Small intestine (tissue), 7 donors: ENCODE results near the gene CFAP100. TPM values are rescaled to one million over a fixed set of nuclear protein-coding genes. Genes with fewer than 3 reads are reported as not detected.

Experiments
- DNase-seq, 2 donors: peaks; one replicate each; pipeline versions ENCODE4 v3.0.0 to v3.0.0-alpha.2; 2013
- FAIRE-seq: peaks from 2 replicates; lab custom pipeline; 2012; peaks lifted over from hg19 to GRCh38; lab: Jason Lieb, UNC
- H3K27ac ChIP-seq, 3 donors: one replicate each; pipeline ENCODE4 v1.5.1; 2013; ENCODE audit warnings: low read length in 2 of 3, mild to moderate bottlenecking in 2 of 3, control low read depth in 1 of 3, inconsistent platforms in 1 of 3, low read depth in 1 of 3, moderate library complexity in 1 of 3
- H3K27me3 ChIP-seq, 3 donors: one replicate each; pipeline ENCODE4 v1.6.1; 2013; ENCODE audit warnings: low read length in 3 of 3, inconsistent platforms in 1 of 3; ENCODE audit not compliant: control insufficient read depth in 3 of 3, insufficient read depth in 3 of 3
- H3K36me3 ChIP-seq, 3 donors: one replicate each; pipeline ENCODE4 v1.6.1; 2013; ENCODE audit warnings: low read length in 3 of 3, inconsistent platforms in 1 of 3, low read depth in 1 of 3, mild to moderate bottlenecking in 1 of 3, moderate library complexity in 1 of 3; ENCODE audit not compliant: control insufficient read depth in 3 of 3, insufficient read depth in 2 of 3
- H3K4me1 ChIP-seq, 3 donors: one replicate each; pipeline ENCODE4 v1.6.1; 2013; ENCODE audit warnings: low read length in 2 of 3, inconsistent platforms in 1 of 3, low read depth in 1 of 3, mild to moderate bottlenecking in 1 of 3, moderate library complexity in 1 of 3; ENCODE audit not compliant: control insufficient read depth in 3 of 3, insufficient read depth in 2 of 3
- H3K4me3 ChIP-seq, 3 donors: one replicate each; pipeline ENCODE4 v1.5.1; 2013; ENCODE audit warnings: low read length in 3 of 3, control low read depth in 1 of 3, inconsistent platforms in 1 of 3, low read depth in 1 of 3, mild to moderate bottlenecking in 1 of 3, moderate library complexity in 1 of 3
- H3K9me3 ChIP-seq, 2 donors: one replicate each; pipeline ENCODE4 v1.6.1; 2013; ENCODE audit warnings: low read depth in 1 of 2, low read length in 1 of 2; ENCODE audit not compliant: control insufficient read depth in 2 of 2, insufficient read depth in 1 of 2
- WGBS, 3 donors: extraction: QIAGEN DNeasy Blood & Tissue Kit; methylation state at CpG; one replicate each; pipeline ENCODE4 v1.1.7; 2013; 5-methylcytosine and 5-hydroxymethylcytosine counted together
- polyA plus RNA-seq, 4 donors: library from polyadenylated mRNA; stranded (reverse) in 3 of 4; unstranded in 1 of 4; fragments of 200-250 nt in 3 of 4; fragments of 120-200 nt in 1 of 4; gene quantifications; one replicate each; pipeline versions ENCODE4 v1.2.1 to v1.2.3, GENCODE V29; 2013
- donor health status: healthy with polysubstance abuse.
- donor health status: control.
- donor health status: control.
- donor health status: Bipolar disorder and iron deficiency.
- donor health status: healthy.

The CFAP100 gene
- polyA plus RNA-seq, 4 donors, result 0.53 TPM; not detected in 3

GRCh38 chr3:126463521-126463920, 68.8 kb downstream of the CFAP100 start:
- Histone ChIP-seq H3K9me3 (no peaks in the 10 kb centered on the region), H3K36me3 (peaks cover 44 to 81% (median 51%) of the 10 kb centered on the region in 3 donors), H3K27me3 (no peaks in the 10 kb centered on the region), H3K27ac (no peak overlapping the region), H3K4me1 (peaks cover 0 to 5% (median 0%) of the 10 kb centered on the region in 3 donors), H3K4me3 (no peak overlapping the region)
- FAIRE-seq, result no peak
- DNase-seq, result no peak
- WGBS, 3 donors, result 94 to 99% (median 94%) methylated on average over 2 of the region's 2 CpGs

- DNase-seq (peak in 1 of 2 donors; percentile 17), FAIRE-seq (no peak)
- Histone ChIP-seq H3K27me3 (no peaks in the 10 kb centered on the region), H3K4me1 (peaks cover 0 to 5% (median 0%) of the 10 kb centered on the region in 3 donors), H3K9me3 (no peaks in the 10 kb centered on the region), H3K27ac (no peak overlapping the region), H3K4me3 (no peak overlapping the region), H3K36me3 (peaks cover 44 to 85% (median 57%) of the 10 kb centered on the region in 3 donors)
- WGBS, 3 donors, result 72 to 84% (median 79%) methylated on average over 4 of the region's 4 CpGs
Measured at GRCh38 chr3:126464093-126464492, 69.4 kb downstream of the CFAP100 start.

GRCh38 chr3:126464494-126464893, 69.8 kb downstream of the CFAP100 start:
- FAIRE-seq (no peak), DNase-seq (no peak)
- Histone ChIP-seq H3K36me3 (peaks cover 43 to 85% (median 60%) of the 10 kb centered on the region in 3 donors), H3K9me3 (no peaks in the 10 kb centered on the region), H3K27me3 (no peaks in the 10 kb centered on the region), H3K4me1 (peaks cover 0 to 5% (median 0%) of the 10 kb centered on the region in 3 donors), H3K27ac (no peak overlapping the region), H3K4me3 (no peak overlapping the region)
- 77 to 91% (median 78%) methylated on average over 4 of the region's 4 CpGs for WGBS, 3 donors

GRCh38 chr3:126464997-126465396, 70.3 kb downstream of the CFAP100 start:
- no peaks in the 10 kb centered on the region for H3K9me3 ChIP-seq
- no peaks in the 10 kb centered on the region for H3K27me3 ChIP-seq
- H3K27ac ChIP-seq, result no peak overlapping the region
- H3K36me3 ChIP-seq, result peaks cover 41 to 85% (median 62%) of the 10 kb centered on the region in 3 donors
- peaks cover 0 to 5% (median 0%) of the 10 kb centered on the region in 3 donors for H3K4me1 ChIP-seq
- FAIRE-seq (no peak), DNase-seq (no peak)
- no peak overlapping the region for H3K4me3 ChIP-seq
- WGBS, 3 donors, result 94 to 96% (median 94%) methylated on average over 9 to 11 of the region's 11 CpGs

- no peaks in the 10 kb centered on the region for H3K9me3 ChIP-seq
- peaks cover 33 to 88% (median 59%) of the 10 kb centered on the region in 3 donors for H3K36me3 ChIP-seq
- peaks cover 0 to 5% (median 0%) of the 10 kb centered on the region in 3 donors for H3K4me1 ChIP-seq
- FAIRE-seq (no peak), DNase-seq (no peak)
- no peak overlapping the region for H3K4me3 ChIP-seq
- H3K27me3 ChIP-seq, result no peaks in the 10 kb centered on the region
- H3K27ac ChIP-seq, result no peak overlapping the region
- WGBS, 3 donors, result 76 to 86% (median 82%) methylated on average over 15 to 16 of the region's 16 CpGs
Measured at GRCh38 chr3:126465928-126466544, 71.3 kb downstream of the CFAP100 start.

GRCh38 chr3:126466886-126467610, 72.3 kb downstream of the CFAP100 start:
- Histone ChIP-seq H3K4me3 (no peak overlapping the region), H3K4me1 (peaks cover under 1 to 9% (median 4%) of the 10 kb centered on the region in 3 donors), H3K9me3 (no peaks in the 10 kb centered on the region), H3K27ac (no peak overlapping the region), H3K27me3 (no peaks in the 10 kb centered on the region), H3K36me3 (peaks cover 27 to 83% (median 53%) of the 10 kb centered on the region in 3 donors)
- 87% methylated on average over 19 of the region's 19 CpGs for WGBS, 3 donors
- FAIRE-seq, result no peak
- no peak for DNase-seq

- DNase-seq, result no peak
- H3K27me3 ChIP-seq, result no peaks in the 10 kb centered on the region
- H3K27ac ChIP-seq, result no peak overlapping the region
- peaks cover 4 to 15% (median 5%) of the 10 kb centered on the region in 3 donors for H3K4me1 ChIP-seq
- peaks cover 24 to 77% (median 48%) of the 10 kb centered on the region in 3 donors for H3K36me3 ChIP-seq
- no peak for FAIRE-seq
- H3K4me3 ChIP-seq, result no peak overlapping the region
- 78 to 83% (median 81%) methylated on average over 8 of the region's 8 CpGs for WGBS, 3 donors
- no peaks in the 10 kb centered on the region for H3K9me3 ChIP-seq
Measured at GRCh38 chr3:126467611-126467955, 72.9 kb downstream of the CFAP100 start.

DNA sequence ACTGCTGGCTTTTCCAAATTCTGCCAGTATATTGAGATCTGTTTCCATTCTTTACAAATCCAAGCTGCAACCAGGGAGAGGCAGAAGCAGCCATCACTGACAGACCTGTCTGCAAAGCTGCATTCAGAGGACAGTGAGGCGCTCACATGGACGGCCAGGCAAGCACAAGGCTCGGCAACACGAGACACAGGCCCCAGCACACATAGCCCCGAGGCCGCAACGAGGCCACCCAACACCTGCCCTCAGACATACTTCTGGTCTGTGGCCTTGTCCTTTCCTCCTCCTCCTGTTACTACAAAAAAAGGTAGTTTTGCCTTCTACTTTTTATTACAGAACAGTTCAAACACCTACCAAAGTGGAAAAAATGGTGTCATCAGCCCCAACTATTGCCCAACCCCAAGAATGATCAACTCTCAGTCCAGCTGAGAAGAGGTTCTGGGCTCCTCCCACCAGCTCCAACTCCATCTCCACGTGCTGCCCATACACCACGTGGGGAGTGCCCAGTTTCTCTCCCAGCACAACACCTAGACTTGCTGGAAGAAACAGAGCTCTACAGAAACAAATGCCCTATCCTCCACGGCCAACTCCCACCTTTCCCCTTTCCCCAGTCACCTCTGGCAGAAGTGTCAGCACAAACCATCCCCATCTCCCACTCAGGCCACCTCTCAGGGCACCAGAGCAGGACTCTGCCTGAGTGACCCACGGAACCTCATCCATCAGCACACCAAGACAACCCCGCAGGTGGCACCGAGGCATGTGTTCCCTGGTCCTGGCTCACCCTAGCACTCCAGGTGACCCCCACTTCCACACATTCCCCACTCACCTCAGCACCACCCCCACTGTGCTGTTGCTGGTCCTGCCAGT, 73.6 kb downstream of the CFAP100 start:
- Histone ChIP-seq H3K27me3 (no peaks in the 10 kb centered on the region), H3K36me3 (peaks cover 21 to 73% (median 46%) of the 10 kb centered on the region in 3 donors), H3K4me3 (no peak overlapping the region), H3K4me1 (peaks cover 7 to 21% (median 12%) of the 10 kb centered on the region in 3 donors), H3K9me3 (no peaks in the 10 kb centered on the region), H3K27ac (no peak overlapping the region)
- WGBS, 3 donors, result 84 to 91% (median 88%) methylated on average over 13 of the region's 13 CpGs
- FAIRE-seq (no peak), DNase-seq (no peak)
